ENCODE measurements around the gene CCDC146.
A peak's percentile ranks its signal among the peaks of the same experiment; 100 is the strongest.
"Not testable (repeated sequence)": the region's sequence is repeated elsewhere in the genome, so short reads cannot be mapped to it uniquely, and the experiment has no call there.

The CCDC146 gene

GRCh38 chr7:77121860-77122681 is at the start of gene CCDC146:
TSS of gene CCDC146 (plus strand) at chr7:77122615. CDS start at chr7:77167669, 45,054 bp downstream.
- H3K27me3 Mint-ChIP-seq (ENCODE audit: low read depth); H3K4me1 Mint-ChIP-seq; H3K9me3 Mint-ChIP-seq; H3K36me3 Mint-ChIP-seq (ENCODE audit: low read depth): not testable (repeated sequence)
- H3K4me3 Mint-ChIP-seq = peak within 1 kb of the TSS; percentile 80 to 87 (median 87)
- peak within 1 kb of the TSS in 2 of 3 experiments; percentile 19 to 63 for H3K27ac Mint-ChIP-seq

GRCh38 chr7:77074786-77075396 is 47.5 kb upstream of the CCDC146 start:
- Mint-ChIP-seq H3K9me3 (peaks cover 16% of the 10 kb centered on the region), H3K36me3 (ENCODE audit: low read depth) (peaks cover 46% of the 10 kb centered on the region)

GRCh38 chr7:77077060-77077459 is 45.4 kb upstream of the CCDC146 start:
- not testable (repeated sequence) for H3K4me3 Mint-ChIP-seq; H3K27me3 Mint-ChIP-seq (ENCODE audit: low read depth); H3K4me1 Mint-ChIP-seq; H3K9me3 Mint-ChIP-seq
- peak overlapping the region in 2 of 3 experiments; percentile 46 to 66 for H3K27ac Mint-ChIP-seq
- H3K36me3 Mint-ChIP-seq (ENCODE audit: low read depth) = peaks cover 26% of the 10 kb centered on the region

More at GRCh38 chr7:77074786-77075396, 47.5 kb upstream of the CCDC146 start:
- not testable (repeated sequence) for H3K27ac Mint-ChIP-seq; H3K4me1 Mint-ChIP-seq; H3K4me3 Mint-ChIP-seq; H3K27me3 Mint-ChIP-seq (ENCODE audit: low read depth)

GRCh38 chr7:77079112-77079511 is 43.3 kb upstream of the CCDC146 start:
- H3K4me1 Mint-ChIP-seq; H3K9me3 Mint-ChIP-seq; H3K4me3 Mint-ChIP-seq; H3K27ac Mint-ChIP-seq; H3K27me3 Mint-ChIP-seq (ENCODE audit: low read depth): not testable (repeated sequence)
- H3K36me3 Mint-ChIP-seq (ENCODE audit: low read depth) = peaks cover 21% of the 10 kb centered on the region

- H3K4me1 Mint-ChIP-seq; H3K27ac Mint-ChIP-seq; H3K27me3 Mint-ChIP-seq (ENCODE audit: low read depth); H3K9me3 Mint-ChIP-seq; H3K4me3 Mint-ChIP-seq: not testable (repeated sequence)
- H3K36me3 Mint-ChIP-seq (ENCODE audit: low read depth) = peaks cover 17% of the 10 kb centered on the region
These were observed 42.8 kb upstream of the CCDC146 start for GRCh38 chr7:77079624-77080023.

- not testable (repeated sequence) for H3K4me1 Mint-ChIP-seq; H3K9me3 Mint-ChIP-seq; H3K4me3 Mint-ChIP-seq; H3K27ac Mint-ChIP-seq; H3K27me3 Mint-ChIP-seq (ENCODE audit: low read depth)
- peaks cover 13% of the 10 kb centered on the region for H3K36me3 Mint-ChIP-seq (ENCODE audit: low read depth)
These were observed 42.2 kb upstream of the CCDC146 start for GRCh38 chr7:77080236-77080635.

GRCh38 chr7:77082192-77082591 is 40.2 kb upstream of the CCDC146 start:
- not testable (repeated sequence) for H3K27me3 Mint-ChIP-seq (ENCODE audit: low read depth); H3K27ac Mint-ChIP-seq; H3K4me1 Mint-ChIP-seq; H3K9me3 Mint-ChIP-seq; H3K4me3 Mint-ChIP-seq; H3K36me3 Mint-ChIP-seq (ENCODE audit: low read depth)

- H3K27me3 Mint-ChIP-seq (ENCODE audit: low read depth); H3K4me3 Mint-ChIP-seq; H3K4me1 Mint-ChIP-seq: not testable (repeated sequence)
- H3K36me3 Mint-ChIP-seq (ENCODE audit: low read depth) = peaks cover 40% of the 10 kb centered on the region
- H3K9me3 Mint-ChIP-seq = peaks cover 10% of the 10 kb centered on the region
- H3K27ac Mint-ChIP-seq = peak overlapping the region in 2 of 3 experiments; percentile 29 to 66
These were observed 30.1 kb upstream of the CCDC146 start for GRCh38 chr7:77092301-77092700.

GRCh38 chr7:77100501-77100900 is 21.9 kb upstream of the CCDC146 start:
- not testable (repeated sequence) for H3K4me1 Mint-ChIP-seq; H3K27ac Mint-ChIP-seq; H3K27me3 Mint-ChIP-seq (ENCODE audit: low read depth); H3K4me3 Mint-ChIP-seq; H3K9me3 Mint-ChIP-seq; H3K36me3 Mint-ChIP-seq (ENCODE audit: low read depth)

- not testable (repeated sequence) for H3K27me3 Mint-ChIP-seq (ENCODE audit: low read depth); H3K27ac Mint-ChIP-seq; H3K4me3 Mint-ChIP-seq; H3K36me3 Mint-ChIP-seq (ENCODE audit: low read depth); H3K9me3 Mint-ChIP-seq; H3K4me1 Mint-ChIP-seq
These were observed 21.2 kb upstream of the CCDC146 start for GRCh38 chr7:77101187-77101586.

GRCh38 chr7:77102671-77103070 is 19.7 kb upstream of the CCDC146 start:
- H3K27ac Mint-ChIP-seq; H3K27me3 Mint-ChIP-seq (ENCODE audit: low read depth); H3K36me3 Mint-ChIP-seq (ENCODE audit: low read depth); H3K9me3 Mint-ChIP-seq; H3K4me3 Mint-ChIP-seq; H3K4me1 Mint-ChIP-seq: not testable (repeated sequence)

GRCh38 chr7:77105904-77106303 is 16.5 kb upstream of the CCDC146 start:
- H3K36me3 Mint-ChIP-seq (ENCODE audit: low read depth); H3K27ac Mint-ChIP-seq; H3K4me1 Mint-ChIP-seq; H3K4me3 Mint-ChIP-seq; H3K9me3 Mint-ChIP-seq; H3K27me3 Mint-ChIP-seq (ENCODE audit: low read depth): not testable (repeated sequence)

- H3K4me3 Mint-ChIP-seq; H3K4me1 Mint-ChIP-seq; H3K9me3 Mint-ChIP-seq; H3K36me3 Mint-ChIP-seq (ENCODE audit: low read depth); H3K27me3 Mint-ChIP-seq (ENCODE audit: low read depth): not testable (repeated sequence)
- H3K27ac Mint-ChIP-seq = peak overlapping the region in 2 of 3 experiments; percentile 15 to 74
These were observed 14.8 kb upstream of the CCDC146 start for GRCh38 chr7:77107659-77108058.

- not testable (repeated sequence) for H3K27me3 Mint-ChIP-seq (ENCODE audit: low read depth); H3K4me3 Mint-ChIP-seq; H3K9me3 Mint-ChIP-seq; H3K27ac Mint-ChIP-seq; H3K4me1 Mint-ChIP-seq; H3K36me3 Mint-ChIP-seq (ENCODE audit: low read depth)
These were observed 14.1 kb upstream of the CCDC146 start for GRCh38 chr7:77108362-77108761.
